ENCODE measurements around the gene OR2F2.

OR2F2 gene

DNA sequence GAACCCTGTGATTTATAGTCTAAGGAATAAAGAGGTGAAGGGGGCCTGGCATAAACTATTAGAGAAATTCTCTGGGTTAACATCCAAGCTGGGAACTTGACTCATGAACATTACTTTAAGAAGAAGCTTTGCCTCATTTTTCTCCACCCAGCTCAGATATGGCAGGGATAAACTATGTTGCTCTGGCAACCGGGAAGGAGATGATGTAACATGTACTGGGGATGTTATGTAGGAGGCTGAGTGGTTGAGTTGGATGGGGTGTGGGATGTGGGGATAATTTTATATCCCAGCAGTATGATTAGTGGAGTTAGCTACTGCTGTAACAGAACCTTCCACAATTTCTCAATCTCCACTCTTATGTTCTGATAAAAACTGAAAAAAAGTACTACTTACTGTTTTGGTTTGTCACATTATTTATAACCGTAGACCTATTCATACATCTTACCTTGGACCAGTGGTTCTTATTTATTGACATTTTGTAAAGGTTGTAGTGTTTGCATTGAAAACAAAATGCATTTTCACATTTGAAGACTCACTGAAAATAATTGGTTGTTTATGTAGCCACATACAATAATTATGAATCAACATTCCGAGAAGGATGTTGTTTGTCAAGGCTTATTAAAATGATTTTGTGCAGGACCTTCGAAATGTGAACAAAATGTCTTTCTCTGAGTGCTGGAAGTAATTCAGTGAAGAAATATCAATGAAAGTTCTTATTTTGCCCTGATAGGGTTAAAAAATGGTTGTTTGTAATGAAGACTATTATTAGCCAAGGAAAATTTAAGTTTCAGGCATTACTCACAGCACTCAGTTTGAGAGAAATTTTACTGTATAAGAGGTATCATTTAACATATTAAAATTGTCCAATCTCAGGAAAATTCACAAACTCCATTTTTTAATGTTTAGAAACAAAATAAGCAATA is 1.3 kb downstream of the OR2F2 start:
- peak; percentile 92 to 93 for DNase-seq (ENCODE audit: low read depth in 2 of 2)
- no peak overlapping the region for H3K4me3 ChIP-seq (replicated peaks in 1 of 2; ENCODE audit: low read depth in 2 of 2, low read length in 2 of 2)
- TF ChIP-seq, protein P1, sequence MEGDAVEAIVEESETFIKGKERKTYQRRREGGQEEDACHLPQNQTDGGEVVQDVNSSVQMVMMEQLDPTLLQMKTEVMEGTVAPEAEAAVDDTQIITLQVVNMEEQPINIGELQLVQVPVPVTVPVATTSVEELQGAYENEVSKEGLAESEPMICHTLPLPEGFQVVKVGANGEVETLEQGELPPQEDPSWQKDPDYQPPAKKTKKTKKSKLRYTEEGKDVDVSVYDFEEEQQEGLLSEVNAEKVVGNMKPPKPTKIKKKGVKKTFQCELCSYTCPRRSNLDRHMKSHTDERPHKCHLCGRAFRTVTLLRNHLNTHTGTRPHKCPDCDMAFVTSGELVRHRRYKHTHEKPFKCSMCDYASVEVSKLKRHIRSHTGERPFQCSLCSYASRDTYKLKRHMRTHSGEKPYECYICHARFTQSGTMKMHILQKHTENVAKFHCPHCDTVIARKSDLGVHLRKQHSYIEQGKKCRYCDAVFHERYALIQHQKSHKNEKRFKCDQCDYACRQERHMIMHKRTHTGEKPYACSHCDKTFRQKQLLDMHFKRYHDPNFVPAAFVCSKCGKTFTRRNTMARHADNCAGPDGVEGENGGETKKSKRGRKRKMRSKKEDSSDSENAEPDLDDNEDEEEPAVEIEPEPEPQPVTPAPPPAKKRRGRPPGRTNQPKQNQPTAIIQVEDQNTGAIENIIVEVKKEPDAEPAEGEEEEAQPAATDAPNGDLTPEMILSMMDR (IDR thresholded peaks at IDR 0.05; ENCODE audit: low read depth, low read length), result no peak

DNA sequence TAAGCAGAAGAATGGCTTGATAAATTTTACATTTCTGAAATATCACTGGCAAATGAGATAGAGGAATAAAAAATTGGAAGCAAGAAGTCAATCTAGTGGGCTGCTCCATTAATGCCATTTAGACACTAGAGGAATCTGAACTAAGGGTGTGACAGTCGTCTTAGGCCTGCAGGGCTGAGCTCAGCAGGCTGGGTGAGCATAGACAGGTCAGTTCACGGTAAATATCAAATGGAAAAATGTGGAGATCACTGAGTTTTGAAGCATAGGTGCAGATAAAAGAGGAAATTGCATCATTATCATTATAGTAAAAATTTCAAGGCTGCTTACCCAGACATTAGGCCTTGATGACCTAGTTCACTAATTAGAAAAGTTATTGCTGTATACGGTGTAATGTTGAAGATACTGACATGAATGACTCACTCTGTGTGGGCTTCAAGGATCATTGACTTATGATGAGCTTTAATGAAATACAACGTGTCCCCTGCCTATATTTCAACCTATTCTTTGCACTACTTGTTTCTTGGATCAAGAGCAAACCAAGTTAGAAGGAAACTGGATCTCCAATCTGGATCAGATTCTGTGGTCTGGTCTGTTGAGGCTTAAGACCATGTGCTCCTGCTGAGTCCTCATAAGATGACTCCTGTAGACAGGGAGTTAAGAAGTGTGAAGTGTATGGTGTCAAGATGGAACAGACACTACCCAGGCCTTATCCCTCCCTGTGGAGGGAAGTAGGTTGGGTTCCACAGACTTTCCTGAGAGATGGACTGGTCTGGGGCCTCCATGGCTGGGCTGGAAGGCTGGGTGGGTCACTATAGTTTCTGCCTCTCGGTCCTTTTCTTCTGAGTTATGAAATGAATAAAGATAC is 3.6 kb downstream of the OR2F2 start:
- TF ChIP-seq, protein P1 (IDR thresholded peaks at IDR 0.05; ENCODE audit: low read depth, low read length), result no peak
- H3K4me3 ChIP-seq (replicated peaks in 1 of 2; ENCODE audit: low read depth in 2 of 2, low read length in 2 of 2), result no peak overlapping the region
- DNase-seq (ENCODE audit: low read depth in 2 of 2), result no peak

DNA sequence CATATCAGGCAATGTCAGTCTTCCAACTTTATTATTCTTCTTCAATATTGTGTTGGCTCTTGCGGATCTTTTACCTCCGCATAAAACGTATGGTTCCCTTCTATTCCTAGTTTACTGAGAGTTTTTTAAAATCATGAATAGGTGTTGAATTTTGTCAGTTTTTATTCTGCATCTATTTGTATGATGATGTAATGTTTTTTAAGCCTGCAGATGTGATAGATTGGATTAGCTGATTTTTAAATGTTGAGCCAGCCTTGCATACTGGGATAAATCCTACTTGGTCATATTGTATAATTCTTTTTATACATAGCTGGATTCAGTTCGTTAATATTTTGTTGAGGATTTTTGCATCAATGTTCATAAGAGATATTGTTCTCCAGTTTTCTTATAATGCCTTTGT is 10.4 kb downstream of the OR2F2 start:
- TF ChIP-seq, protein P1 (IDR thresholded peaks at IDR 0.05; ENCODE audit: low read depth, low read length), result no peak
- no peak overlapping the region for H3K4me3 ChIP-seq (replicated peaks in 1 of 2; ENCODE audit: low read depth in 2 of 2, low read length in 2 of 2)
- no peak for DNase-seq (ENCODE audit: low read depth in 2 of 2)

DNA sequence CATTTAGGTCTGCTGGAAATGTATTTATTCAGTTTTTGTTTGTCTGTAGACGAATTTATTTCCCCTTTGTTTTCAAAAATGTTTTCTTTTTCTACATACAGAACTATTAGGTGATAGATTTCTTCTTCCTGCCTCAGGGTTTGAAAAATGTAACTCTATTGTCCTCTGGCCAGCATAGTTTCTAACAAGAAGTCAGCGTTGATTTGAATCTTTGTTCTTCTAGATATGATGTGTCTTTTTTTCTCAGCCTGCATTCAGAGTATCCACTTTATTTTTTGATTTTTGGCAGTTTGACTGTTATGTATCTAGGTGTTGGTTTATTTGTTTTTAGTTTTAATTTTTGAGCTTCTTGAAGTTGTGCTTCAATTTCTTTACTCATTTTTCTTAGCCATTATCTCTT is 12.1 kb downstream of the OR2F2 start:
- TF ChIP-seq, protein P1 (IDR thresholded peaks at IDR 0.05; ENCODE audit: low read depth, low read length), result no peak
- no peak for DNase-seq (ENCODE audit: low read depth in 2 of 2)

DNA sequence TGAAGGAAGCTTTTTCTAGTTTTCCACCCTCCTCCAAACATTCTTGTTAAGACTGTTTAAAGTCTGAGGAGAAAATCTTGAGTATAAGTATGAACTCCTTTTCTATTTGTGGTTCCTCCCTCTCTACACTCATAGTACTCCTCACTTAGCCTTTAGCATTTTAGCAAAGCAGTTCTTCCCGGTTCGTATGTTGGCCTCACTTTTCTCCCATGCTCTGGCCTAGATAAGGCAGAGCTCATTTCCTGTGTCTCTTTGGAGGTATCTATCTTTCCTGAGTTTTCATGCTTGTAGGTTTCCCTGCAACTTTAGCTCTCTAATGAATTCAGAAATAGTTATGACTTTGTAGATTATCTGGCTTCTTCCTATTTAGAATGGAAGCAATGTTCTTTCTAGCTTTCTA is 13.7 kb downstream of the OR2F2 start:
- DNase-seq (ENCODE audit: low read depth in 2 of 2), result no peak
- TF ChIP-seq, protein P1 (IDR thresholded peaks at IDR 0.05; ENCODE audit: low read depth, low read length), result no peak
- H3K4me3 ChIP-seq (replicated peaks in 1 of 2; ENCODE audit: low read depth in 2 of 2, low read length in 2 of 2), result no peak overlapping the region

More for the DNA sequence above, 12.1 kb downstream of the OR2F2 start:
- no peak overlapping the region for H3K4me3 ChIP-seq (replicated peaks in 1 of 2; ENCODE audit: low read depth in 2 of 2, low read length in 2 of 2)

DNA sequence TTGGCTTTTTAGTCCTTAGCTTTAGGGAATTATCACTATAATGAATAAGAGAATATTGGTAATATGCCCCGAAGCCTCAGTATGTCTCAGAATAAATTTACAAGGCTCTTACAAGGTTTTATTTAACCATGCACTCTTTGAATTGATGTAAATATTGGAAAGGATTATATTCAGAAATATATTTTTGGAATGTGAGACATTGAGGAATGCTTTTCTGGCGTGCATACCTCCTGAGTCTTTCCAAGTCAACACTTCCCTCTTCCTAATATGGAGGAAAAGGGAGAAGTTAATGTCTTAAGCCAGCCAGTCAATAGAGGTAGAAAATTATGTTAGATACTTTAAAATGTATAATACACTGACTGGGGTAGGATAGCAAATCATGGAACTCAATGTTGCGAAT is 18.4 kb downstream of the OR2F2 start:
- no peak for DNase-seq (ENCODE audit: low read depth in 2 of 2)
- TF ChIP-seq, protein P1 (IDR thresholded peaks at IDR 0.05; ENCODE audit: low read depth, low read length), result no peak
- H3K4me3 ChIP-seq (replicated peaks in 1 of 2; ENCODE audit: low read depth in 2 of 2, low read length in 2 of 2), result no peak overlapping the region

All from cardiac fibroblast (primary cell).